HepG2 (cell line): ENCODE measurements around the gene HMBS. TPM values are rescaled to one million over a fixed set of nuclear protein-coding genes. Genes with fewer than 3 reads are reported as not detected.

ENCODE experiments used
- ATAC-seq: fragments of 200-7000 bp; cut with Tn5 transposase; 3 replicates; pipeline ENCODE4 v1.9.1; 2020; ENCODE audit warnings: mild to moderate bottlenecking, moderate library complexity
- BruUV-seq: library from RNA; stranded (reverse); fragments of 400-500 nt; replicated peaks from 2 replicates; lab custom pipeline; 2021; lab: Mats Ljungman, UMichigan
- CTCF ChIA-PET: fragments of 300-600 bp; formaldehyde crosslinking; extraction: SDS; loops from one replicate; lab custom pipeline; 2021; ENCODE audit warnings: low total read pairs, inconsistent platforms, low intra/inter-chr PET ratio; lab: Yijun Ruan, JAX
- POLR2A ChIA-PET: fragments of 350-600 bp; sonication (Branson Sonifier 250); formaldehyde crosslinking; loops from one replicate; lab custom pipeline; 2020; ENCODE audit warnings: antibody characterized with exemption, inconsistent platforms; lab: Yijun Ruan, JAX
- DNase-seq: peaks from one replicate; pipeline ENCODE4 v3.0.0-alpha.2; 2015; ENCODE audit warnings: low spot score
- FAIRE-seq: peaks from 3 replicates; lab custom pipeline; 2011; peaks lifted over from hg19 to GRCh38; lab: Jason Lieb, UNC
- H2AFZ ChIP-seq: one replicate; pipeline ENCODE4 v1.6.1; 2011; ENCODE audit warnings: low read length, inconsistent platforms
- H3K27ac ChIP-seq: fragments of 300-600 bp; 3 replicates; pipeline ENCODE4 v1.8.0; 2011; ENCODE audit warnings: mixed run types, mild to moderate bottlenecking, mixed read lengths, low read length, inconsistent platforms; ENCODE audit not compliant: insufficient read depth; ENCODE audit errors: extremely low read length
- H3K27me3 ChIP-seq, 2 experiments: fragments of 200-600 bp in 1 of 2; 2 replicates in 1 of 2; 3 replicates in 1 of 2; pipeline versions ENCODE4 v1.6.0 to v1.8.0; 2011; ENCODE audit warnings: low read length in 2 of 2, mild to moderate bottlenecking in 2 of 2, moderate library complexity in 2 of 2, inconsistent platforms in 1 of 2; ENCODE audit not compliant: insufficient read depth in 2 of 2, control insufficient read depth in 1 of 2
- H3K36me3 ChIP-seq, 2 experiments: fragments of 200-600 bp in 1 of 2; replicated peaks in 1 of 2; 2 replicates in 1 of 2; 3 replicates in 1 of 2; pipeline versions ENCODE4 v1.5.1 to v1.8.0; 2011; ENCODE audit warnings: low read length in 2 of 2, inconsistent platforms in 1 of 2; ENCODE audit not compliant: insufficient read depth in 2 of 2, control insufficient read depth in 1 of 2
- H3K4me1 ChIP-seq: 2 replicates; pipeline ENCODE4 v1.5.1; 2012; ENCODE audit warnings: low read length, inconsistent platforms; ENCODE audit not compliant: insufficient read depth
- H3K4me2 ChIP-seq: 2 replicates; pipeline ENCODE4 v1.6.0; 2011; ENCODE audit warnings: low read depth, low read length, inconsistent platforms
- H3K4me3 ChIP-seq, 3 experiments: fragments of 200-600 bp in 1 of 3; sonication (generic), shearing (Covaris generic) in 1 of 3; replicated peaks in 1 of 3; 2 replicates each; pipeline ENCODE4 v1.5.1; 2011 to 2016; ENCODE audit warnings: low read length in 3 of 3, inconsistent platforms in 2 of 3, low read depth in 2 of 3, mild to moderate bottlenecking in 2 of 3, control low read depth in 1 of 3, mixed read lengths in 1 of 3; ENCODE audit not compliant: insufficient read depth in 1 of 3
- H3K79me2 ChIP-seq: one replicate; pipeline ENCODE4 v1.6.1; 2011; ENCODE audit warnings: low read length, inconsistent platforms; ENCODE audit not compliant: insufficient read depth
- H3K9ac ChIP-seq: 2 replicates; pipeline ENCODE4 v1.6.0; 2011; ENCODE audit warnings: mild to moderate bottlenecking, low read depth, low read length, inconsistent platforms; ENCODE audit not compliant: insufficient read depth
- H3K9me3 ChIP-seq: 2 replicates; pipeline ENCODE4 v1.5.1; 2012; ENCODE audit warnings: mild to moderate bottlenecking, low read length
- H4K20me1 ChIP-seq: 2 replicates; pipeline ENCODE4 v1.6.0; 2011; ENCODE audit warnings: inconsistent platforms, mild to moderate bottlenecking, low read length, moderate library complexity; ENCODE audit not compliant: insufficient read depth
- EHMT2 ChIP-seq: fragments of 200-600 bp; sonication (generic); IDR thresholded peaks from 2 replicates; pipeline ENCODE4 v1.7.0; 2017; ENCODE audit warnings: antibody characterized with exemption, low read depth, low read length, borderline replicate concordance
- FOXK1 ChIP-seq: sonication (generic); formaldehyde crosslinking; IDR thresholded peaks from 2 replicates; pipeline ENCODE4 v1.4.0; 2020; ENCODE audit warnings: low read depth, missing genetic modification reagents, borderline replicate concordance
- MED8 ChIP-seq: sonication (generic); formaldehyde crosslinking; IDR thresholded peaks from 2 replicates; pipeline ENCODE4 v1.8.1; 2023; ENCODE audit warnings: mild to moderate bottlenecking, missing genetic modification reagents; ENCODE audit not compliant: insufficient replicate concordance
- MXI1 ChIP-seq: IDR thresholded peaks from 3 replicates; pipeline ENCODE4 v1.6.1; 2012; ENCODE audit warnings: low read depth, low read length, inconsistent platforms, borderline replicate concordance
- NR2C2 ChIP-seq: sonication (generic); formaldehyde crosslinking; IDR thresholded peaks from 2 replicates; pipeline ENCODE4 v1.4.0; 2020; ENCODE audit warnings: missing genetic modification reagents, mild to moderate bottlenecking, moderate library complexity, borderline replicate concordance
- ZNF703 ChIP-seq: sonication (generic); formaldehyde crosslinking; IDR thresholded peaks from 2 replicates; pipeline ENCODE4 v1.5.1; 2020; ENCODE audit warnings: missing genetic modification reagents, mild to moderate bottlenecking, moderate library complexity, borderline replicate concordance
- WGBS: methylation state at CpG from one replicate; pipeline ENCODE4 v1.1.6; 2017; ENCODE audit warnings: low lambda C conversion rate; 5-methylcytosine and 5-hydroxymethylcytosine counted together
- in situ Hi-C: cut with HindIII; loops from 2 replicates; pipeline ENCODE4 v1.10.0; 2017; ENCODE audit warnings: low pct_unique_long_range_greater_than_20kb; ENCODE audit not compliant: extremely low pct_ligation_motif_present
- intact Hi-C: fragments of 100-400 bp; cut with micrococcal nuclease; formaldehyde crosslinking; loops from one replicate; pipeline ENCODE4 v1.10.0; 2022; ENCODE audit not compliant: unreplicated experiment
- polyA plus RNA-seq, 8 experiments: library from polyadenylated mRNA; depleted of rRNA in 3 of 8; stranded (reverse) in 7 of 8; unstranded in 1 of 8; fragments of >200 nt; fragmentation: Illumina TruSeq in 4 of 8; extraction: Trizol in 4 of 8; gene quantifications; 2 replicates each; pipeline versions ENCODE4 v1.2.1 to v1.2.3, GENCODE V29; 2011 to 2016; ENCODE audit warnings: low read depth in 4 of 8, missing spikeins in 1 of 8, mixed read lengths in 1 of 8; ENCODE audit not compliant: insufficient read depth in 1 of 8
- total RNA-seq, 5 experiments: library from RNA; depleted of rRNA; stranded (reverse); fragments of >200 nt; fragmentation: Illumina TruSeq; extraction: Trizol; gene quantifications; 2 replicates each; pipeline ENCODE4 v1.2.3, GENCODE V29; 2016; ENCODE audit warnings: low read depth in 1 of 5
- TF ChIP-seq, protein P1 (sequence below): sonication (generic); formaldehyde crosslinking; IDR thresholded peaks from 2 replicates; pipeline ENCODE4 v1.4.0; 2020; ENCODE audit warnings: missing genetic modification reagents, mild to moderate bottlenecking, borderline replicate concordance
- TF ChIP-seq, protein P2 (sequence below): sonication (generic); formaldehyde crosslinking; IDR thresholded peaks from 2 replicates; pipeline ENCODE4 v1.4.0; 2020; ENCODE audit warnings: missing genetic modification reagents, mild to moderate bottlenecking, borderline replicate concordance
- TF ChIP-seq, protein P3 (sequence below): sonication (generic); formaldehyde crosslinking; IDR thresholded peaks from 2 replicates; pipeline ENCODE4 v1.5.1; 2020; ENCODE audit warnings: mild to moderate bottlenecking, moderate library complexity, missing genetic modification reagents
- TF ChIP-seq, protein P4 (sequence below): sonication (generic); formaldehyde crosslinking; conservative IDR thresholded peaks from 2 replicates; pipeline ENCODE4 v1.5.0; 2020; ENCODE audit warnings: missing genetic modification reagents

Gene HMBS
- total and polyA plus RNA-seq, 2 of the 13 experiments (the other 11 are each of a cell fraction or from before 2014, with no cell fraction given), result 9.4 to 46.9 TPM

DNA sequence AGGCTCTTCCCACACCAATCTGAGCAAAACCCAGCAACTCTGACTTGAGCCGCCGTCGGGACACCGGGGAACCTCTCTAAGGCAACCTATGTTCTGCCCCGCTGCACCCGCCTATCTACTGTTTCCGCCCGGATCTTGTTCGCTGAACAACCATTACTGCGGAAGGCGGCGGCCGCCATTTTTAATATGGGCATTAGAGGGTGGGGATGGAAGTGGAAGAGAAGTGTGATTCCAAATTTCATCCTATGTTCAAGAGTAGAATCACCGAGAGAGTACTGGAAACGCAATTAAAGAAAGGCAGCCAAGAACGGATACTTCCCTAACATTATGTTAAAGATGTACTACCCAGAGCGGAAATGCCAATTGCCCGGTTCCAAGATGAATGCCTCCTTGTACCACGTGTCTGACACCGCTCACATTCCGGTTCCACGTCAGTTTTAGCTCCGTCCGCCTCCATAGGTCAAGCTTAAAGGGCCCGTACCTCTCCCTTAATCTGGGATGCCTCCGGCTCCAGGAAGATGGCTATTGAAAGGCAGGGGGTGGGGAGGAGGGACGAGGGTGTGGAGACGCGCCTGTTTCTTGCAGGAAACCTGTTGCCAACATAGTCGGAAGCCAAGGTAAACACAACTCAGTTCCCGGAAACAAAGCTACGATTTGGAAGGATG is 17.2 kb downstream of the HMBS start, which contains the start of gene DPAGT1:
TSS of gene DPAGT1 (minus strand) at position 95 of the 665 bp plus-strand sequence. CDS start 198 bp downstream, outside the sequence.
- ChIA-PET POLR2A (interaction anchor here (0.7 to 2.0 kb wide), 15 partner anchors 8 to 310 kb away, joined by 3 to 47 read pairs (median 5); partner anchors contain the start of genes CENATAC, HINFP, HMBS and NLRX1), CTCF (no interaction called here)
- no TSS peak for BruUV-seq
- Histone ChIP-seq H3K9me3 (no peaks in the 10 kb centered on the region), H3K4me1 (peaks cover 36% of the 10 kb centered on the region), H4K20me1 (no peaks in the 10 kb centered on the region), H3K27ac (peak within 1 kb of the TSS; percentile 97), H3K79me2 (peaks cover 15% of the 10 kb centered on the region), H3K9ac (peak within 1 kb of the TSS; percentile 93), H3K27me3 (no peaks in the 10 kb centered on the region; a peak in 1 of 5 replicates), H3K4me3 (peak within 1 kb of the TSS; percentile 77 to 91 (median 86)), H3K36me3 (peaks cover 8 to 20% of the 10 kb centered on the region in 2 experiments; a peak in 4 of 5 replicates), H3K4me2 (peak within 1 kb of the TSS; percentile 96), H2AFZ (peak within 1 kb of the TSS; percentile 94)
- ATAC-seq, result peak; percentile 88
- WGBS, result under 1% methylated on average over 32 of the region's 32 CpGs
- DNase-seq, result peak; percentile 94
- intact Hi-C loops (loop anchor here (2.0 kb wide), 2 partner anchors 19 to 55 kb away; partner anchors contain the start of gene HINFP), in situ Hi-C loops (no loop called here)
- FAIRE-seq, result peak; percentile 96
- TF ChIP-seq, protein P1, sequence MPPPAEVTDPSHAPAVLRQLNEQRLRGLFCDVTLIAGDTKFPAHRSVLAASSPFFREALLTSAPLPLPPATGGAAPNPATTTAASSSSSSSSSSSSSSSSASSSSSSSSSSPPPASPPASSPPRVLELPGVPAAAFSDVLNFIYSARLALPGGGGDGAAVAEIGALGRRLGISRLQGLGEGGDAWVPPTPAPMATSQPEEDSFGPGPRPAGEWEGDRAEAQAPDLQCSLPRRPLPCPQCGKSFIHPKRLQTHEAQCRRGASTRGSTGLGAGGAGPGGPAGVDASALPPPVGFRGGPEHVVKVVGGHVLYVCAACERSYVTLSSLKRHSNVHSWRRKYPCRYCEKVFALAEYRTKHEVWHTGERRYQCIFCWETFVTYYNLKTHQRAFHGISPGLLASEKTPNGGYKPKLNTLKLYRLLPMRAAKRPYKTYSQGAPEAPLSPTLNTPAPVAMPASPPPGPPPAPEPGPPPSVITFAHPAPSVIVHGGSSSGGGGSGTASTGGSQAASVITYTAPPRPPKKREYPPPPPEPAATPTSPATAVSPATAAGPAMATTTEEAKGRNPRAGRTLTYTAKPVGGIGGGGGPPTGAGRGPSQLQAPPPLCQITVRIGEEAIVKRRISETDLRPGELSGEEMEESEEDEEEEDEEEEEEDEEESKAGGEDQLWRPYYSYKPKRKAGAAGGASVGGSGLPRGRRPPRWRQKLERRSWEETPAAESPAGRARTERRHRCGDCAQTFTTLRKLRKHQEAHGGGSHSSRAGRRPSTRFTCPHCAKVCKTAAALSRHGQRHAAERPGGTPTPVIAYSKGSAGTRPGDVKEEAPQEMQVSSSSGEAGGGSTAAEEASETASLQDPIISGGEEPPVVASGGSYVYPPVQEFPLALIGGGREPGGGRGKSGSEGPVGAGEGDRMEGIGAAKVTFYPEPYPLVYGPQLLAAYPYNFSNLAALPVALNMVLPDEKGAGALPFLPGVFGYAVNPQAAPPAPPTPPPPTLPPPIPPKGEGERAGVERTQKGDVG (CRISPR knock-in tag), result no peak
- peak; percentile 92; the same call in 2 of the 3 replicates for TF ChIP-seq MXI1
- no peak for TF ChIP-seq ZNF703 (CRISPR knock-in tag)
- TF ChIP-seq, protein P2, sequence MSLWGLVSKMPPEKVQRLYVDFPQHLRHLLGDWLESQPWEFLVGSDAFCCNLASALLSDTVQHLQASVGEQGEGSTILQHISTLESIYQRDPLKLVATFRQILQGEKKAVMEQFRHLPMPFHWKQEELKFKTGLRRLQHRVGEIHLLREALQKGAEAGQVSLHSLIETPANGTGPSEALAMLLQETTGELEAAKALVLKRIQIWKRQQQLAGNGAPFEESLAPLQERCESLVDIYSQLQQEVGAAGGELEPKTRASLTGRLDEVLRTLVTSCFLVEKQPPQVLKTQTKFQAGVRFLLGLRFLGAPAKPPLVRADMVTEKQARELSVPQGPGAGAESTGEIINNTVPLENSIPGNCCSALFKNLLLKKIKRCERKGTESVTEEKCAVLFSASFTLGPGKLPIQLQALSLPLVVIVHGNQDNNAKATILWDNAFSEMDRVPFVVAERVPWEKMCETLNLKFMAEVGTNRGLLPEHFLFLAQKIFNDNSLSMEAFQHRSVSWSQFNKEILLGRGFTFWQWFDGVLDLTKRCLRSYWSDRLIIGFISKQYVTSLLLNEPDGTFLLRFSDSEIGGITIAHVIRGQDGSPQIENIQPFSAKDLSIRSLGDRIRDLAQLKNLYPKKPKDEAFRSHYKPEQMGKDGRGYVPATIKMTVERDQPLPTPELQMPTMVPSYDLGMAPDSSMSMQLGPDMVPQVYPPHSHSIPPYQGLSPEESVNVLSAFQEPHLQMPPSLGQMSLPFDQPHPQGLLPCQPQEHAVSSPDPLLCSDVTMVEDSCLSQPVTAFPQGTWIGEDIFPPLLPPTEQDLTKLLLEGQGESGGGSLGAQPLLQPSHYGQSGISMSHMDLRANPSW (CRISPR knock-in tag), result no peak
- peak; percentile 93 for TF ChIP-seq NR2C2 (CRISPR knock-in tag)
- TF ChIP-seq, protein P3, sequence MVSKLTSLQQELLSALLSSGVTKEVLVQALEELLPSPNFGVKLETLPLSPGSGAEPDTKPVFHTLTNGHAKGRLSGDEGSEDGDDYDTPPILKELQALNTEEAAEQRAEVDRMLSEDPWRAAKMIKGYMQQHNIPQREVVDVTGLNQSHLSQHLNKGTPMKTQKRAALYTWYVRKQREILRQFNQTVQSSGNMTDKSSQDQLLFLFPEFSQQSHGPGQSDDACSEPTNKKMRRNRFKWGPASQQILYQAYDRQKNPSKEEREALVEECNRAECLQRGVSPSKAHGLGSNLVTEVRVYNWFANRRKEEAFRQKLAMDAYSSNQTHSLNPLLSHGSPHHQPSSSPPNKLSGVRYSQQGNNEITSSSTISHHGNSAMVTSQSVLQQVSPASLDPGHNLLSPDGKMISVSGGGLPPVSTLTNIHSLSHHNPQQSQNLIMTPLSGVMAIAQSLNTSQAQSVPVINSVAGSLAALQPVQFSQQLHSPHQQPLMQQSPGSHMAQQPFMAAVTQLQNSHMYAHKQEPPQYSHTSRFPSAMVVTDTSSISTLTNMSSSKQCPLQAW (CRISPR knock-in tag), result peak; percentile 8; the same call in 1 of the 2 replicates
- TF ChIP-seq, protein P4, sequence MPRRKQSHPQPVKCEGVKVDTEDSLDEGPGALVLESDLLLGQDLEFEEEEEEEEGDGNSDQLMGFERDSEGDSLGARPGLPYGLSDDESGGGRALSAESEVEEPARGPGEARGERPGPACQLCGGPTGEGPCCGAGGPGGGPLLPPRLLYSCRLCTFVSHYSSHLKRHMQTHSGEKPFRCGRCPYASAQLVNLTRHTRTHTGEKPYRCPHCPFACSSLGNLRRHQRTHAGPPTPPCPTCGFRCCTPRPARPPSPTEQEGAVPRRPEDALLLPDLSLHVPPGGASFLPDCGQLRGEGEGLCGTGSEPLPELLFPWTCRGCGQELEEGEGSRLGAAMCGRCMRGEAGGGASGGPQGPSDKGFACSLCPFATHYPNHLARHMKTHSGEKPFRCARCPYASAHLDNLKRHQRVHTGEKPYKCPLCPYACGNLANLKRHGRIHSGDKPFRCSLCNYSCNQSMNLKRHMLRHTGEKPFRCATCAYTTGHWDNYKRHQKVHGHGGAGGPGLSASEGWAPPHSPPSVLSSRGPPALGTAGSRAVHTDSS (CRISPR knock-in tag), result no peak
- no peak for TF ChIP-seq MED8 (CRISPR knock-in tag)
- TF ChIP-seq EHMT2, result peak; percentile 95
- peak; percentile 72; the same call in 1 of the 2 replicates for TF ChIP-seq FOXK1 (CRISPR knock-in tag)
